ENCODE measurements around the gene SPOCK1.
A peak's percentile ranks its signal among the peaks of the same experiment; 100 is the strongest.

Gene SPOCK1

GRCh38 chr5:137051161-137051560 is 448.0 kb downstream of the SPOCK1 start:
- Histone ChIP-seq H3K27ac (no peak overlapping the region), H3K36me3 (replicated peaks) (no peaks in the 10 kb centered on the region), H3K27me3 (replicated peaks) (no peaks in the 10 kb centered on the region), H3K4me3 (ENCODE audit: low read depth, low read length) (no peak overlapping the region)
- TF ChIP-seq, protein P1, sequence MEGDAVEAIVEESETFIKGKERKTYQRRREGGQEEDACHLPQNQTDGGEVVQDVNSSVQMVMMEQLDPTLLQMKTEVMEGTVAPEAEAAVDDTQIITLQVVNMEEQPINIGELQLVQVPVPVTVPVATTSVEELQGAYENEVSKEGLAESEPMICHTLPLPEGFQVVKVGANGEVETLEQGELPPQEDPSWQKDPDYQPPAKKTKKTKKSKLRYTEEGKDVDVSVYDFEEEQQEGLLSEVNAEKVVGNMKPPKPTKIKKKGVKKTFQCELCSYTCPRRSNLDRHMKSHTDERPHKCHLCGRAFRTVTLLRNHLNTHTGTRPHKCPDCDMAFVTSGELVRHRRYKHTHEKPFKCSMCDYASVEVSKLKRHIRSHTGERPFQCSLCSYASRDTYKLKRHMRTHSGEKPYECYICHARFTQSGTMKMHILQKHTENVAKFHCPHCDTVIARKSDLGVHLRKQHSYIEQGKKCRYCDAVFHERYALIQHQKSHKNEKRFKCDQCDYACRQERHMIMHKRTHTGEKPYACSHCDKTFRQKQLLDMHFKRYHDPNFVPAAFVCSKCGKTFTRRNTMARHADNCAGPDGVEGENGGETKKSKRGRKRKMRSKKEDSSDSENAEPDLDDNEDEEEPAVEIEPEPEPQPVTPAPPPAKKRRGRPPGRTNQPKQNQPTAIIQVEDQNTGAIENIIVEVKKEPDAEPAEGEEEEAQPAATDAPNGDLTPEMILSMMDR (IDR thresholded peaks at IDR 0.05; ENCODE audit: low read depth, low read length, missing control alignments): no peak
- no peak for DNase-seq
- in situ Hi-C loops (cut with HindIII; ENCODE audit: low pct_ligation_motif_present, low sequenced_read_pairs): no loop called here

- H3K27ac ChIP-seq: no peak overlapping the region
- H3K27me3 ChIP-seq (replicated peaks): no peaks in the 10 kb centered on the region
- in situ Hi-C loops (cut with HindIII; ENCODE audit: low pct_ligation_motif_present, low sequenced_read_pairs): no loop called here
- DNase-seq: no peak
- TF ChIP-seq, protein P1 (IDR thresholded peaks at IDR 0.05; ENCODE audit: low read depth, low read length, missing control alignments): no peak
- no peak overlapping the region for H3K4me3 ChIP-seq (ENCODE audit: low read depth, low read length)
- no peaks in the 10 kb centered on the region for H3K36me3 ChIP-seq (replicated peaks)
Observed at GRCh38 chr5:137040641-137041340, 458.3 kb downstream of the SPOCK1 start.

GRCh38 chr5:137040024-137040423 is 459.1 kb downstream of the SPOCK1 start:
- Histone ChIP-seq H3K27me3 (replicated peaks) (no peaks in the 10 kb centered on the region), H3K27ac (no peak overlapping the region), H3K36me3 (replicated peaks) (no peaks in the 10 kb centered on the region), H3K4me3 (ENCODE audit: low read depth, low read length) (no peak overlapping the region)
- DNase-seq: no peak
- TF ChIP-seq, protein P1 (IDR thresholded peaks at IDR 0.05; ENCODE audit: low read depth, low read length, missing control alignments): peak; percentile 2
- in situ Hi-C loops (cut with HindIII; ENCODE audit: low pct_ligation_motif_present, low sequenced_read_pairs): no loop called here

GRCh38 chr5:137037848-137038247 is 461.3 kb downstream of the SPOCK1 start:
- TF ChIP-seq, protein P1 (IDR thresholded peaks at IDR 0.05; ENCODE audit: low read depth, low read length, missing control alignments): no peak
- no peak for DNase-seq
- H3K27me3 ChIP-seq (replicated peaks): no peaks in the 10 kb centered on the region
- H3K4me3 ChIP-seq (ENCODE audit: low read depth, low read length): no peak overlapping the region
- in situ Hi-C loops (cut with HindIII; ENCODE audit: low pct_ligation_motif_present, low sequenced_read_pairs): no loop called here
- no peak overlapping the region for H3K27ac ChIP-seq
- no peaks in the 10 kb centered on the region for H3K36me3 ChIP-seq (replicated peaks)

DNA sequence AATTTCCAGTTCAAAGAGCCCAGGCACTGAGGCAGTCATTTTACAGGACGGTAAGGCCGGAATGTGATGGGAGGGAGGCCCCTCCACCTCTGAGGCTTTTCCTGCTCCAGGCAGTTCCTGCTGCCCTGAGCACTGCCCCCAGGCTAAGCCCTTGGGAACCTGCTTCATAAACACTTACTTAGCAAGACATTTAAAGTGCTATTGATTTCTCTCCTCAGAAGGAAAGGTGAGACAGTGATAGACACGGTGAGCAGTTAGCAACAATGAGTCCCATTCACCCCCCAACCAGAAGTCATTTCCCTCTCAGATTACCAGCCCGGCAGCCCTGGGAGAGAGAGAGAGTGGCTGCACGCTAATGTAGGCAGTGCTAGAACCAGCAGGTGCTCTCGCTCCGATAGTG is 462.5 kb downstream of the SPOCK1 start:
- no peak overlapping the region for H3K4me3 ChIP-seq (ENCODE audit: low read depth, low read length)
- H3K36me3 ChIP-seq (replicated peaks): no peaks in the 10 kb centered on the region
- H3K27me3 ChIP-seq (replicated peaks): no peaks in the 10 kb centered on the region
- TF ChIP-seq, protein P1 (IDR thresholded peaks at IDR 0.05; ENCODE audit: low read depth, low read length, missing control alignments): no peak
- DNase-seq: no peak
- H3K27ac ChIP-seq: no peak overlapping the region
- in situ Hi-C loops (cut with HindIII; ENCODE audit: low pct_ligation_motif_present, low sequenced_read_pairs): no loop called here

DNA sequence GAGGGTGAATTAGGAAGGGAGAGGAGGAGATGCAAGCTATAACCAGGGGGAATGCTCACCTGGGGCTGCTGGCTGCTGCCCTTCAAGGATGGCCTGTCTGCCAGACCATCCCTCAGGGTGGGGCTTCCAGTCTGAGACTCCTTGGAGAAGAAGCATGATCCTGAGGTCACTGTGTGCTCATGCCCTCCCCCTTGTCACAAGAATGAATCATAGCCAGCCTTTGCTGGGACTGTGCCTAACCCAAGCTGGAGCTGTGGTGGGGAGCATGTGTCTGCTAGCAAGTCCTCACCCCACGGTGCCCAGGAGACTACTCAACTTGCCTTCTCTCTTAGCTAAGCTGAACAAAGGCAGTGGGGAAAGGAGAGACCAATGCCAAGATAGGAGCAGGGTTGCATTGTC is 463.6 kb downstream of the SPOCK1 start:
- H3K36me3 ChIP-seq (replicated peaks): no peaks in the 10 kb centered on the region
- DNase-seq: no peak
- no peaks in the 10 kb centered on the region for H3K27me3 ChIP-seq (replicated peaks)
- in situ Hi-C loops (cut with HindIII; ENCODE audit: low pct_ligation_motif_present, low sequenced_read_pairs): no loop called here
- no peak overlapping the region for H3K4me3 ChIP-seq (ENCODE audit: low read depth, low read length)
- TF ChIP-seq, protein P1 (IDR thresholded peaks at IDR 0.05; ENCODE audit: low read depth, low read length, missing control alignments): no peak
- no peak overlapping the region for H3K27ac ChIP-seq
